HG03135 (cell line): ENCODE measurements around the gene XPNPEP2.
"Not testable (repeated sequence)": the region's sequence is repeated elsewhere in the genome, so short reads cannot be mapped to it uniquely, and the experiment has no call there.

Experiments used
- ATAC-seq: cut with Tn5 transposase; IDR thresholded peaks from one replicate; pipeline ENCODE4 v1.9.1; 2021; ENCODE audit warnings: mild to moderate bottlenecking, moderate library complexity; ENCODE audit not compliant: unreplicated experiment

Gene XPNPEP2

DNA sequence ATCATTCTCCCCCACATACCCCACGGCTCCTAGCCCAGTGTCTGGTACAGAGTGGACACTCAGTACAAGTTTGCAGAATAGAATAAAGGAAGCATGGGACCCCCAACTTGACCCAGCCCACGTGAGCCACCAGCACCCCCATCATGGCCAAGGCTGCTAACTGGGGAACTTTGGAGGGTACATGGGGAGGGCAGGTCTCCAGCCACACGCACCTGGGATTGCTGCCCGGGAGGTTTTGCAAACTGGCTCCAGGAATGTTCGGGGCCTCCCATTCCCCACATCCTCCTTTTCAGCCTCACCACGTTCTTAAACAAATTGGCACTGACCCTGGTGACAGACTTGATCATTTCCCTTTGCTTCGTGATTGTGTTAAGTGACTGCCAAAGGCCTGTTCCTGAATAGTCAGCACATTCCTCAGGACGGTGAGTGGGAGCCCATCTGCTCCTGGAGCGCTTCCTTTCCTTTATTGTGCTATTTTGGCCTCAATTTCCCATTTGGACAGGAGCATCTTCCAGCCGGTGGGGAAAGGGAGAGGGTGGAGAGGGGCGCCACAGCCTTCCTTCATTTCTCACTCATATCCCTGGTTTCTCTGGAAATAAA is 18.7 kb upstream of the XPNPEP2 start:
- ATAC-seq = no peak

- ATAC-seq = no peak
Measured at GRCh38 chrX:129720741-129721140, 18.0 kb upstream of the XPNPEP2 start.

DNA sequence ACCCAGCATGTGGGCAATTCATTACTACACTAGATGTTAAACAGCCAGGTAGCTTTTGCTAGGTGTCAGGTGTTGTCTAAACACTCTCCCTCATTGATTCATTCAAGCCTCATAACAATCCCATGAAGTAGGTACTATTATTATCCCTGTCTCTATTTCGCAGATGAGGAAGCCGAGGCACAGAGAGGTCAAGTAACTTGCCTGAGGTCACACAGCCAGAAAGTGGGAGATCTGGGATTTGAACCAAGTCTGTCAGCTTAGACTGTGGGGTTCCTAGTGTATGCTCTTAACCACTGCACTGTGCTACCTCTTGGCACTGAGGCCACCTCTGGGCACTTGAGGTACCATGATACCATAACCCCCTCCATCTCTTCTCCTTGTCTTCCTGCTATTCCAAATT is 17.4 kb upstream of the XPNPEP2 start:
- no peak for ATAC-seq

DNA sequence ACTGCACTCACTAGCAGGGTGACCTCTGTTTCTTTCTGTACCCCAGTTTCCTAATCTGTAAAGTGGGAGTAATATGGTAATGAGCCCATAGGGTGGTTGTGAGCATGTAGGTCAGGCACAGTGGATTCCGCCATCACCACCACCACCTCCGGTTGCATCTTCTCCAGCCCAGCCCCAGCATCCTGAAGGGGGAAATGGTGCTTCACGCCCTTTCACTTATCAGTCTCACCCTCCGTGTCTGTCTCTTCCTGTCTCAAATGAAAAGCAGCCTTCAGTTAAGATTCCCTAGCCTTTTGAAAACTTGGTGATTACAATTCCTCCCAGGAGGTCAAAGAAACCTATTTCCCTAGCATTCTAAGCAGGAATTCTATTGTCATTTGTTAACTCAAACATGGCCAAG is 16.9 kb upstream of the XPNPEP2 start:
- no peak for ATAC-seq

DNA sequence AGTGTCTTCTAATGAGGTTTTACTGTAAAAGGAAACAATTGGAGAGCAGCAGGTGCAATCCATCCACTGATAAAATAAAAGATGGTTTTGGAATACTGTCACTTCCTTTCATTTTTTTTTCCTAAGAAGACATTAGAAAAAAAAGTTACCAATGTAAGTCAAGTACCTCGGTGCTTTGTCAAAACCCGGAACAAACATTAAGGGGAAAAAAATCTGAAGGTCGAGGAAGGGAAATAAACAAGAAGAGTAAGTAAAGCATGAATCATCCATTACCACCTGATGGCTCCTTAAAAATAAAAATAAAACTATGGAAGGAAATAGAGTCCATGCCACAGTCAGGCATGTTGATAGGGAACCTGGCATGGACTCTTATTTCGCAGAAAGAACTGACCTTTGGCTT is 15.3 kb upstream of the XPNPEP2 start:
- ATAC-seq = no peak

DNA sequence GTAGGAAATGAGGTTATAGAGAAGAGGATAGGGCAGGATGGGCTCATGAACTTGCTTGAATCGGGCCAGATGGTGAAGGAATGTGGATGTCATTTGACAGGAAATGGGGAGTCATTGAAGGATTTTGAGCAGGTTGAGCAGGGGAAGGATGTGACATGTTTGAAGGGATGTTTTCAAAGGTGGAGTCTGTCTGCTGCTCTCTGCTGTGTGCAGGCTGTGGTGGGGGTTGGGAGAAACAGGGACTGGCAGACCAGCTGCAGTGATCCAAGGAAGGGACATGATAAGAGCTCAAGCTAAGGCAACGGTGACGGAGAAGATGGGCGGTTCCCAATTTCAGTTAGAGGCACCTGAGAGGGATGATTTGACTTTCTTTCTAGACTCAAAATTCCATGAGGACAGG is 14.0 kb upstream of the XPNPEP2 start:
- ATAC-seq = no peak

GRCh38 chrX:129726307-129727111 is 12.3 kb upstream of the XPNPEP2 start:
- ATAC-seq = peak; percentile 52

DNA sequence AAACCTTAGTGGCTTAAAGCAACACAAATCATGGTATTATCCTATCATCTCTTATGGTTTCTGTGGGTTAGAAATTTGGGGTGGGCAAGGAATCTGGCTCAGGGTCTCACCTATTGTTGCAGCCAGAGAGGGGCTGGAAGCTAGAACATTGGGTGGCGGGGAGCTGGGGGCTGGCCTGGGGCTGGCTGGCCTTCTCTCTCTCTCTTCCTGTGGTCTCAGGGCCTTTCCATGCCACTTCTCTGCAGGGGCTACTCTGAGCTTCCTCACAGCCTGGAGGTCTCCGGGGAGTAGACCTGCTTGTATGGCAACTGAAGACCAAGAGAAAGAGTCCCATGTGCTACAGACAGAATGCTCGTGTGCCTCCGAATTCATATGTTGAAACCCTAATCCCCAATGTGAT is 10.7 kb upstream of the XPNPEP2 start:
- no peak for ATAC-seq

GRCh38 chrX:129731228-129731627 is 7.6 kb upstream of the XPNPEP2 start:
- ATAC-seq = no peak

DNA sequence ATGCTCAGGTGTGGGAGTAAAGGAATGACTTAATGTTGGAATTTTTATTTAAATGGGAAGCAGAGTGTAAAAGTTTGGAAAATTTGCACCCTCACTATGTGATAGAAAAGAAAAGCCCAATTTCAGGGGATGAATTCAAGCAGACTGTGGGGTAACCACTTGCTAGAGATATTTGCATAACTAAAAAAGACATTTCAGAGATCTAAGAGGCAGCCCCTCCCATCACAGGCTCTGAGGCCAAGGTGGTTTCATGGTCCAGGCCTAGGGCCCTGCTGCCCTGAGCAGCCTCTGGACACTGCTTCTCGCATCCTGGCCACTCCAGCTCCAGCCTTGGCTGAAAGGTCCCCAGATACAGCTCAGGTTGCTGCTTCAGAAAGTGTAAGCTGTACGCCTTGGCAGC is 5.9 kb upstream of the XPNPEP2 start:
- no peak for ATAC-seq

GRCh38 chrX:129733335-129733734 is 5.4 kb upstream of the XPNPEP2 start:
- ATAC-seq = no peak

DNA sequence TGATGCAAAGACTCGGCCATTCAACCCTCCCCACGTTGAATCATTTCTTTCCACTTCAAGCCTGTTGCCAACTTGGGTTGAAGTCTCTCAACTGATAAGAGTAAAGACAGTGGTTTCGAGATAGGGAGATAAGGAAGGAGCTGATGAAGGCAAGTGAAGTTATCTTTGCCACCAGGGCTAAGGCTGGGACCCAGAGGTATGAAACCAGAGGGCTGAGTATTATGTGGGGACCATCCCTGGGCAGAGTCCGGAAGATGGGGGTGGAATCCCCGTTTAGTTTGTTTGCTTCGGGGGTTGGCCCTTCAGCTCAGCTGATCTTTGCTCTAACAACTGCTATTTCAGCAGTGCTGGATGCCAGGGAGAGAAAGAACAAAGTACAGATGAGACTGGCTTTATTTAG is 2.3 kb upstream of the XPNPEP2 start:
- ATAC-seq = no peak

DNA sequence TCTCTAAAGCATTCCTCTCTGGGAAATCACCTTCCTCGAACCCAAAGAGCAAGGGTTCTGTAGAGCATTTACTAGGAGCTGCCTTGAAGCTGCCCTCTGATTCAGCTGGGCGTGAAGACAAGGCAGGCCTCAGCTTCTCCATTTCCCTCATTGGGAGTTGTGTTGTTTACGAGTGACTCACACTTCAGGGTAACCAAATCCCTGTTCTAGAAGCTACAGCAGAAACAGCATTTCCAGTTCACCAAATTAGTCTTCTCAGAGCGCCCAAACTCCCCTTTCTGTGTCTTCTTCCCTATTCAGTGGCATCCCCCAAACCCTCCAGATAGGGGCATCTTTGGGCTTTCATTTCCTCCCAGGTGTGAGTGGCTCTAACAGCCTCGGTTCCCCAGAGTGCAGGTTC is 863 bp upstream of the XPNPEP2 start:
- no peak for ATAC-seq

DNA sequence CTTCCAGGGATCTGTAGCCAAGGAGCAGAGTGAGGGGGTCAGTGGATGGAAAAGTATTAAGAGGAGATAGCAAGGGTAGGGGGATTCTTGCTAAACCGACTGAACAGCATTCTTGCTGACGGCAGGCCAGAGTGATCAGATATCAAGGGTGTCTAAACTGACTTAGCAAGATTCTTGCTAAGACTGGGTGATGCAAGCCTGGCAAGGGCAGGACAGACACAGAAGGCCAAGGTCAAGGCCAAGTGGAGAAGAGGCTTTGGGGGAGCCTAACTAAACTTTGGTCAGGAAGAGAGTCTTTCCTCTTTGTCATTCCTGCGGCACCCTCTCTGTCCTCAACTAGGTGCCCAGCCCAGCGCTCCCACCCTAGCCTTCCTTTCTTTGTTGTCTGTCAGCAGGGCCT is 799 bp downstream of the XPNPEP2 start:
- ATAC-seq = no peak

DNA sequence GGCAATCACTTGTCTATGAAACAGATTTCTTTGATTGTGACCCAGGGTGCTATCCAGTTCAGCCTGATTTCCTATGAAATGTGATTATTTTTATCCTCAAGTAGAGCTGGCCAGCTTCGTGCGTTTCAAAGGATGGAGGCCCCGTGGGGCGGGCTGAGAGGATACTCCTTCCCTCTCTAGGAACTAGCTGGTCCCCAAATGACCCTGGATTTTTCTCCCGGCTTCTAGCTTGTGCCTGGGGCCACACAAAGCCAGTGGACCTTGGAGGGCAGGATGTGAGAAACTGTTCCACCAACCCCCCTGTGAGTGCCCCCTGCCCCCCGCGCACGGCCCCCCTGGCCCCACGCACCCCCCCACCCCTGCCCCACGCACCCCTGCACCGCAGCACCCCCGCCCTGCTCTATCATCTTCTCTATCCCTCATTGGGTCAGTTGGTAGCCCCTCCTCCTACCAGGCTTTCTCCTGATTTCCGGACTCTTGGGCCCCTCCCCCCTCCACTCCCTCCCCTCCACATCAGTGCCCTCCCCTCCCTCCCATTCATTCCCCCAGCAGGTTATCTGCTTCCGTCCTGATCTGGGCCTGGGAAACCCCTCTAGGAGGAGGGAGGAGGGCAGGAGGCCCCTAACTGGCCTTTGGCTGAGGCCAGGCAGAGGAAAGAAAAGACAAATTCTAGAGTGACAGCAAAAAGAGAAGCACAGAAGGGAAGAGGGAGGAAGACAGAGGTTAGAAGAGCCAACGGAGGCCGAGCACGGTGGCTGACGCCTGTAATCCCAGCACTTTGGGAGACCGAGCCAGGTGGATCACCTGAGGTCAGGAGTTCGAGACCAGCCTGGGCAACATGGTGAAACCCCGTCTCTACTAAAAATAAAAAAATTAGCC is 3.3 kb downstream of the XPNPEP2 start:
- no peak for ATAC-seq

GRCh38 chrX:129742759-129743152 is 4.0 kb downstream of the XPNPEP2 start:
- ATAC-seq = not testable (repeated sequence)

- no peak for ATAC-seq
Measured at GRCh38 chrX:129743821-129744220, 5.0 kb downstream of the XPNPEP2 start.

GRCh38 chrX:129744861-129745321 is 6.1 kb downstream of the XPNPEP2 start:
- no peak for ATAC-seq

DNA sequence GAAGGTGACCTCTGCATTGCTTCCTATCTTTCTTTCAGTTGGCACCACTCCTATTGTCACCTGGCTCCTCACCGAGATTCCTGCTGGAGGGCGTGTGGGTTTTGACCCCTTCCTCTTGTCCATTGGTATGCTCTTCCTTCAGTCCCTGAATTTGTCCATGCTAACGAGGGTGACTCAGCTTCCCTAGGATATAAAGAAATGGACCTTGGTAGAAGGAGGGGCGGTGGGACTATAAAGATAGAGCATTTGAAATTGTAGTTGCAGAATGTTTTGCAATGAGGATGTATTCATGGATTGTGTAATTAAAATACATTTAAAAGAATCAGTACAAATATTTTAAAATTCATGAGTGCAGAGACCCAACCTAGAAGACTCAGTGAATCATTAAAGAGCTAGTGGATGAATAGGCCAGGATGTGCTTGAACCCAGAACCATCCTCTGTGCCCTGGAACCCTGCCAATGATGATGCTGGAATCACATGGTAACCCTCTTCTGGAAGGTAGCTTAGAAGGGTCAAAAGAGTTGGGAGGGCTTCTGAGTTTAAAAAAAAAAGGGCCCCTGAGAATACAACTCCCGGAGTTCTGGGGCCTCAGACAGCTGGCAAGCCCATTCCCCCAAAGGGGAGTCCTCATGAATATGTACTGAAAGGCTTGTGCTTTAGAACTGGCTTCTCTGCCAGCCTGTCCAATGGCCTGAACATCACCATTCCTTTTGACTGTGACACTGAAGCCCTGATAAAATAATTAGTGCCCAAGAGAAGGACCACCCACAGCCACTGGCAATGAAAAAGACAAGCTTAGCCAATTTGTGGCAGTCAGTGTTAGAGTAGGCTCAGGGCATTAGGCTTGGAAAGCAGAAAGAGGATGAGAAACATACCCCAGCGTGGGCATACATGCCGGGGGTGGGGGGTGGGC is 8.0 kb downstream of the XPNPEP2 start:
- no peak for ATAC-seq

DNA sequence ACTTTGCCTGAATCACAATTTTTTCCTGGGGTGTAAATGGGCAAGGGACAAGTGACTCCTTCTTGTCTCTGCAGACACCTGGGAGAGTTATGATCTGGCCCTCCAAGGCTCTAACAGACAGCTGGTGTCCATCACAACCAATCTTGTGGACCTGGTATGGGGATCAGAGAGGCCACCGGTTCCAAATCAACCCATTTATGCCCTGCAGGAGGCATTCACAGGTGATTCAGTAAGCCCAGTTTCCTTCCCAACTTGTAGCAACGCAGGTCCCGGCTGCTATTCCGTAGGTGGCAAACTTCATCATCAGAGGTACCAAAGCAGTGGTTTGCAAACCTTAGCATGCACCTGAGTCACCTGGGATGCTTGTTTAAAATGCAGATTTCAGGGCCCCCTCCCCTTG is 8.8 kb downstream of the XPNPEP2 start:
- no peak for ATAC-seq

DNA sequence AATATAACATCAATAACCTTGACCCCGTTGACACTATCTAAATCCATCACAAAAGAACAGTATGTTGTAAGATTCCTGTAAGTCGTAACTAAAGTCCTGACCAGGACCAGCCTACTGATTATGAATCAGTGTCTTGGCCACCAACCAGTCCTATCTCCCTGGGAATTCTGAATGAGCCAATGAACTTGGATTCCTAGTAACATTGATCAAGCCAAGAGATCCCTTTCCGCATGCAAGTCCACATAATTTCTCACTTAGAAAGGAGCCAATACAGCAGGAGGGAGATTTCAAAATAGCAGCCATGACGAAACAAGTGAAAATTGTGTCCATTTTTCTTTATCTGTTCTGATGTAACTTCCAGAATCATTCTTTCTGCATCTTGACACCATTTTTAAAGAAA is 9.5 kb downstream of the XPNPEP2 start:
- ATAC-seq = no peak
